Pancreas (tissue), 10 donors: Measurements from ENCODE around the gene CALD1. TPM values are rescaled to one million over a fixed set of nuclear protein-coding genes. Genes with fewer than 3 reads are reported as not detected.

Experiments used
- ATAC-seq, 4 donors: fragments of 200-7000 bp; cut with Tn5 transposase; one replicate each; pipeline versions ENCODE4 v1.8.0 to v1.9.1; 2020; ENCODE audit warnings: mild to moderate bottlenecking in 4 of 4, moderate library complexity in 4 of 4
- DNase-seq, 6 donors: peaks; one replicate each; pipeline ENCODE4 v3.0.0-alpha.2; 2020
- FAIRE-seq: peaks from 2 replicates; lab custom pipeline; 2012; peaks lifted over from hg19 to GRCh38; lab: Jason Lieb, UNC
- H3K27ac ChIP-seq, 4 donors: fragments of 200-600 bp; sonication (generic); 1 replicate in 3 of 4; 2 replicates in 1 of 4; pipeline versions ENCODE4 v1.5.0 to v1.8.0; 2020
- H3K27me3 ChIP-seq, 4 donors: fragments of 200-600 bp; one replicate each; pipeline ENCODE4 v1.8.0; 2021
- H3K36me3 ChIP-seq, 3 donors: fragments of 200-600 bp; sonication (generic) in 1 of 3; one replicate each; pipeline versions ENCODE4 v1.5.0 to v1.8.0; 2020 to 2021
- H3K4me1 ChIP-seq, 3 donors: fragments of 200-600 bp; one replicate each; pipeline ENCODE4 v1.8.0; 2021
- H3K4me3 ChIP-seq, 4 donors: fragments of 200-600 bp; sonication (generic) in 2 of 4; one replicate each; pipeline versions ENCODE4 v1.5.0 to v1.8.0; 2020 to 2021
- H3K9me3 ChIP-seq, 4 donors: fragments of 200-600 bp; one replicate each; pipeline ENCODE4 v1.8.0; 2021
- CTCF ChIP-seq, 4 donors: fragments of 200-600 bp; sonication (generic) in 3 of 4; IDR thresholded peaks; one replicate each; pipeline versions ENCODE4 v1.5.0 to v1.8.0; 2021; ENCODE audit warnings: antibody characterized with exemption in 4 of 4
- WGBS, 2 donors: extraction: QIAGEN DNeasy Blood & Tissue Kit; methylation state at CpG; one replicate each; pipeline ENCODE4 v1.1.7; 2013; 5-methylcytosine and 5-hydroxymethylcytosine counted together
- intact Hi-C, 3 donors: fragments of 100-400 bp; cut with DNase I; formaldehyde crosslinking; loops; one replicate each; pipeline versions ENCODE4 v1.11.1 to v1.14.2; 2022
- polyA plus RNA-seq, 2 donors: library from polyadenylated mRNA; stranded (reverse); fragments of 200-250 nt; gene quantifications; one replicate each; pipeline ENCODE4 v1.2.3, GENCODE V29; 2013
- total RNA-seq, 6 donors: library from RNA; stranded (reverse); fragmentation: NEBNext Ultra II Directional in 4 of 6; extraction: Animal tissue kit (Norgen Biotek cat#: 25700) in 4 of 6; gene quantifications; one replicate each; pipeline versions ENCODE4 v1.2.1 to v1.2.4, GENCODE V29; 2021 to 2023
- donor health status: healthy with polysubstance abuse.
- donor health status: DM: no; HTN: no; CAD: no; lungs with moderate emphysema.
- donor health status: DM: no; HTN: no; CAD: no.
- donor health status: control.
- donor health status: control.
- donor health status: Bipolar disorder and iron deficiency.
- donor health status: DM: yes; HTN: yes; CAD: no.
- donor health status: DM: no; HTN: no; CAD: no.
- donor health status: DM: no; HTN: no; CAD: no.
- donor health status: DM: yes; HTN: yes; CAD: no.

Gene CALD1
- total and polyA plus RNA-seq, 8 donors, result 17.0 to 85.8 (median 33.2) TPM

GRCh38 chr7:134997214-134997885 is 217.9 kb downstream of the CALD1 start:
- Histone ChIP-seq H3K27ac (peak overlapping the region in 2 of 4 donors; percentile 13 to 44), H3K4me3 (no peak overlapping the region), H3K36me3 (no peaks in the 10 kb centered on the region), H3K4me1 (peaks cover 15 to 24% (median 23%) of the 10 kb centered on the region in 3 donors), H3K27me3 (no peaks in the 10 kb centered on the region), H3K9me3 (no peaks in the 10 kb centered on the region)
- TF ChIP-seq CTCF (IDR thresholded peaks at IDR 0.05), result no peak
- DNase-seq (no peak), FAIRE-seq (no peak), ATAC-seq (peak in 2 of 4 donors; percentile 49 to 57)
- intact Hi-C loops, result loop anchor here in 1 of 3 donors (10.0 kb wide), 1 partner anchor 167 kb away; no protein-coding TSS in a partner anchor
- 81 to 82% methylated on average over 3 of the region's 3 CpGs for WGBS, 2 donors

- intact Hi-C loops, result loop anchor here in 1 of 3 donors (10.0 kb wide), 1 partner anchor 166 kb away; no protein-coding TSS in a partner anchor
- Histone ChIP-seq H3K27me3 (no peaks in the 10 kb centered on the region), H3K4me1 (peaks cover 7 to 16% (median 9%) of the 10 kb centered on the region in 3 donors), H3K27ac (no peak overlapping the region), H3K36me3 (no peaks in the 10 kb centered on the region), H3K4me3 (no peak overlapping the region), H3K9me3 (no peaks in the 10 kb centered on the region)
- no peak for DNase-seq
- ATAC-seq, result no peak
- WGBS, 2 donors, result 96 to 100% methylated on average over 3 of the region's 3 CpGs
- no peak for TF ChIP-seq CTCF (IDR thresholded peaks at IDR 0.05)
- no peak for FAIRE-seq
Measured at GRCh38 chr7:134999136-134999535, 219.7 kb downstream of the CALD1 start.

- no peak for TF ChIP-seq CTCF (IDR thresholded peaks at IDR 0.05)
- H3K36me3 ChIP-seq, result no peaks in the 10 kb centered on the region
- DNase-seq (no peak), FAIRE-seq (no peak), ATAC-seq (peak in 1 of 4 donors; percentile 35)
- no peaks in the 10 kb centered on the region for H3K9me3 ChIP-seq
- H3K4me3 ChIP-seq, result no peak overlapping the region
- H3K27ac ChIP-seq, result no peak overlapping the region
- 76 to 88% methylated on average over 1 of the region's 1 CpG for WGBS, 2 donors
- H3K27me3 ChIP-seq, result no peaks in the 10 kb centered on the region
- intact Hi-C loops, result no loop called here
- peaks cover 7 to 10% (median 9%) of the 10 kb centered on the region in 3 donors for H3K4me1 ChIP-seq
Measured at GRCh38 chr7:135001390-135002165, 222.1 kb downstream of the CALD1 start.

GRCh38 chr7:135012229-135012628 is 232.8 kb downstream of the CALD1 start:
- TF ChIP-seq CTCF (IDR thresholded peaks at IDR 0.05), result no peak
- H3K4me3 ChIP-seq, result no peak overlapping the region
- H3K4me1 ChIP-seq, result no peaks in the 10 kb centered on the region
- H3K27me3 ChIP-seq, result no peaks in the 10 kb centered on the region
- H3K27ac ChIP-seq, result no peak overlapping the region
- no peaks in the 10 kb centered on the region for H3K36me3 ChIP-seq
- no peak for DNase-seq
- intact Hi-C loops, result no loop called here
- no peak for FAIRE-seq
- H3K9me3 ChIP-seq, result no peaks in the 10 kb centered on the region
- ATAC-seq, result no peak

Other genes starting within 250 kb of the CALD1 start
- gene AKR1B15, start 230.5 kb upstream of the CALD1 start, total RNA-seq, result under 1 TPM in 1 of 6 donors, not detected in 5; 0.25 TPM
- not detected for gene AKR1B15, start 230.5 kb upstream of the CALD1 start, polyA plus RNA-seq
- 1 to 10 TPM; 2.8 to 10.0 (median 4.7) TPM for gene BPGM, start 132.8 kb upstream of the CALD1 start, total RNA-seq
- 1 to 10 TPM; 9.1 to 10.0 TPM for gene BPGM, start 132.8 kb upstream of the CALD1 start, polyA plus RNA-seq
- 1 to 10 TPM in 5 of 6 donors, under 1 TPM in 1; 0.95 to 4.1 (median 2.7) TPM for gene AGBL3, start 206.9 kb downstream of the CALD1 start, total RNA-seq
- 1 to 10 TPM in 1 of 2 donors, under 1 TPM in 1; 0.91 to 4.4 TPM for gene AGBL3, start 206.9 kb downstream of the CALD1 start, polyA plus RNA-seq